Astrocyte (in vitro differentiated cells and primary cell): Measurements from ENCODE around the gene SRI. TPM values are rescaled to one million over a fixed set of nuclear protein-coding genes. Genes with fewer than 3 reads are reported as not detected.

Experiments
- DNase-seq: peaks from one replicate; pipeline ENCODE4 v3.0.0-alpha.2; 2010; ENCODE audit warnings: low read depth
- FAIRE-seq: peaks from 2 replicates; lab custom pipeline; 2011; peaks lifted over from hg19 to GRCh38; lab: Jason Lieb, UNC
- H2AFZ ChIP-seq: 2 replicates; pipeline ENCODE4 v1.6.0; 2012; ENCODE audit warnings: low read depth, low read length, inconsistent platforms
- H3K27ac ChIP-seq: 2 replicates; pipeline ENCODE4 v1.5.1; 2011; ENCODE audit warnings: low read depth, low read length, inconsistent platforms
- H3K27me3 ChIP-seq: 2 replicates; pipeline ENCODE4 v1.6.0; 2011; ENCODE audit warnings: low read length, inconsistent platforms; ENCODE audit not compliant: insufficient read depth
- H3K36me3 ChIP-seq: 2 replicates; pipeline ENCODE4 v1.5.1; 2011; ENCODE audit warnings: low read length, inconsistent platforms; ENCODE audit not compliant: insufficient read depth
- H3K4me1 ChIP-seq: 2 replicates; pipeline ENCODE4 v1.5.1; 2011; ENCODE audit warnings: low read length, inconsistent platforms; ENCODE audit not compliant: insufficient read depth
- H3K4me2 ChIP-seq: 2 replicates; pipeline ENCODE4 v1.6.0; 2012; ENCODE audit warnings: low read length, inconsistent platforms
- H3K4me3 ChIP-seq: 2 replicates; pipeline ENCODE4 v1.5.1; 2011; ENCODE audit warnings: low read depth, mild to moderate bottlenecking, low read length, inconsistent platforms; ENCODE audit not compliant: insufficient read depth
- H3K79me2 ChIP-seq: 2 replicates; pipeline ENCODE4 v1.6.0; 2012; ENCODE audit warnings: mild to moderate bottlenecking, low read length, inconsistent platforms; ENCODE audit not compliant: insufficient read depth
- H3K9ac ChIP-seq: 2 replicates; pipeline ENCODE4 v1.6.0; 2012; ENCODE audit warnings: mild to moderate bottlenecking, low read length, inconsistent platforms
- H3K9me3 ChIP-seq: 2 replicates; pipeline ENCODE4 v1.5.1; 2012; ENCODE audit warnings: low read depth, mild to moderate bottlenecking, low read length, inconsistent platforms; ENCODE audit not compliant: insufficient read depth
- H4K20me1 ChIP-seq: 2 replicates; pipeline ENCODE4 v1.6.0; 2012; ENCODE audit warnings: low read length, inconsistent platforms; ENCODE audit not compliant: insufficient read depth
- H3K27ac Mint-ChIP-seq: one replicate; pipeline ENCODE4 v1.8.0; 2021; ENCODE audit warnings: mild to moderate bottlenecking, mixed read lengths; ENCODE audit not compliant: unreplicated experiment
- H3K27me3 Mint-ChIP-seq: one replicate; pipeline ENCODE4 v1.8.0; 2021; ENCODE audit warnings: low read depth, mixed read lengths; ENCODE audit not compliant: unreplicated experiment
- H3K36me3 Mint-ChIP-seq: one replicate; pipeline ENCODE4 v1.8.0; 2021; ENCODE audit warnings: low read depth, mixed read lengths; ENCODE audit not compliant: unreplicated experiment
- H3K4me1 Mint-ChIP-seq: one replicate; pipeline ENCODE4 v1.8.0; 2021; ENCODE audit warnings: low read depth, mixed read lengths; ENCODE audit not compliant: unreplicated experiment
- H3K4me3 Mint-ChIP-seq: one replicate; pipeline ENCODE4 v1.8.0; 2021; ENCODE audit warnings: mild to moderate bottlenecking, moderate library complexity, mixed read lengths; ENCODE audit not compliant: unreplicated experiment
- H3K9me3 Mint-ChIP-seq: one replicate; pipeline ENCODE4 v1.8.0; 2021; ENCODE audit warnings: mild to moderate bottlenecking, mixed read lengths; ENCODE audit not compliant: unreplicated experiment
- CTCF ChIP-seq: IDR thresholded peaks from 2 replicates; pipeline ENCODE4 v1.5.1; 2011; ENCODE audit warnings: low read depth, mild to moderate bottlenecking, inconsistent platforms, low read length, moderate library complexity; ENCODE audit not compliant: insufficient read depth
- EZH2 ChIP-seq: IDR thresholded peaks from 2 replicates; pipeline ENCODE4 v1.6.1; 2012; ENCODE audit warnings: mild to moderate bottlenecking, low read length, inconsistent platforms; ENCODE audit not compliant: insufficient read depth
- total RNA-seq: library from RNA; stranded (reverse); gene quantifications from 2 replicates; pipeline ENCODE4 v1.2.1, GENCODE V29; 2021

Gene SRI
- total RNA-seq, 1 donor from 2014 or later = 139 TPM

- FAIRE-seq (no peak), DNase-seq (no peak)
- no peak overlapping the region for H3K27ac Mint-ChIP-seq
- H3K79me2 ChIP-seq = peaks cover 71% of the 10 kb centered on the region
- H3K4me3 Mint-ChIP-seq = no peak overlapping the region
- H3K4me1 Mint-ChIP-seq = peaks cover 9% of the 10 kb centered on the region
- H3K4me3 ChIP-seq = no peak overlapping the region
- peaks cover 6% of the 10 kb centered on the region for H3K4me1 ChIP-seq
- no peak for TF ChIP-seq CTCF
- no peak for TF ChIP-seq EZH2
- H3K27me3 Mint-ChIP-seq = no peaks in the 10 kb centered on the region
- no peak overlapping the region for H3K9ac ChIP-seq
- peaks cover 64% of the 10 kb centered on the region for H4K20me1 ChIP-seq
- no peak overlapping the region for H3K4me2 ChIP-seq
- no peak overlapping the region for H2AFZ ChIP-seq
- H3K36me3 Mint-ChIP-seq = no peaks in the 10 kb centered on the region
- H3K36me3 ChIP-seq = peaks cover 20% of the 10 kb centered on the region
- H3K27me3 ChIP-seq = no peaks in the 10 kb centered on the region
- no peaks in the 10 kb centered on the region for H3K9me3 Mint-ChIP-seq
- H3K9me3 ChIP-seq = no peaks in the 10 kb centered on the region
- no peak overlapping the region for H3K27ac ChIP-seq
Observed at GRCh38 chr7:88214456-88214855, 5.4 kb downstream of the SRI start.

GRCh38 chr7:88212918-88213317 lies 6.9 kb downstream of the SRI start:
- no peaks in the 10 kb centered on the region for H3K27me3 Mint-ChIP-seq
- no peaks in the 10 kb centered on the region for H3K9me3 ChIP-seq
- DNase-seq (no peak), FAIRE-seq (no peak)
- no peak overlapping the region for H3K4me3 ChIP-seq
- H3K27me3 ChIP-seq = no peaks in the 10 kb centered on the region
- no peak overlapping the region for H2AFZ ChIP-seq
- H3K9me3 Mint-ChIP-seq = no peaks in the 10 kb centered on the region
- no peak overlapping the region for H3K4me3 Mint-ChIP-seq
- no peak for TF ChIP-seq CTCF
- TF ChIP-seq EZH2 = no peak
- peaks cover 53% of the 10 kb centered on the region for H4K20me1 ChIP-seq
- peaks cover 29% of the 10 kb centered on the region for H3K36me3 ChIP-seq
- peaks cover 2% of the 10 kb centered on the region for H3K36me3 Mint-ChIP-seq
- H3K4me1 ChIP-seq = peaks cover under 1% of the 10 kb centered on the region
- no peak overlapping the region for H3K27ac Mint-ChIP-seq
- H3K4me2 ChIP-seq = no peak overlapping the region
- H3K4me1 Mint-ChIP-seq = peaks cover 6% of the 10 kb centered on the region
- no peak overlapping the region for H3K27ac ChIP-seq
- H3K9ac ChIP-seq = no peak overlapping the region
- H3K79me2 ChIP-seq = peaks cover 55% of the 10 kb centered on the region

- H3K36me3 Mint-ChIP-seq = peaks cover 7% of the 10 kb centered on the region
- Histone ChIP-seq H3K36me3 (peaks cover 51% of the 10 kb centered on the region), H4K20me1 (peaks cover 24% of the 10 kb centered on the region), H3K4me2 (no peak overlapping the region), H3K9me3 (no peaks in the 10 kb centered on the region), H3K27me3 (no peaks in the 10 kb centered on the region), H2AFZ (no peak overlapping the region), H3K79me2 (peaks cover 16% of the 10 kb centered on the region), H3K4me3 (no peak overlapping the region), H3K9ac (no peak overlapping the region), H3K27ac (no peak overlapping the region), H3K4me1 (no peaks in the 10 kb centered on the region)
- FAIRE-seq (no peak), DNase-seq (no peak)
- no peak for TF ChIP-seq EZH2
- TF ChIP-seq CTCF = no peak
- no peaks in the 10 kb centered on the region for H3K27me3 Mint-ChIP-seq
- no peak overlapping the region for H3K27ac Mint-ChIP-seq
- no peak overlapping the region for H3K4me3 Mint-ChIP-seq
- no peaks in the 10 kb centered on the region for H3K9me3 Mint-ChIP-seq
- no peaks in the 10 kb centered on the region for H3K4me1 Mint-ChIP-seq
Observed at GRCh38 chr7:88208521-88208920, 11.3 kb downstream of the SRI start.
